GM12878 (cell line): ENCODE measurements around the gene POLD1.

Experiments used
- CEBPB ChIP-seq, 2 experiments: fragments of 150-350 bp in 1 of 2; IDR thresholded peaks; 2 replicates each; pipeline ENCODE4 v1.6.1; 2012 to 2014; ENCODE audit warnings: low read depth in 2 of 2, low read length in 2 of 2, borderline replicate concordance in 1 of 2, inconsistent platforms in 1 of 2
- CTCF ChIP-seq, 3 experiments: IDR thresholded peaks in 2 of 3; conservative IDR thresholded peaks in 1 of 3; 2 replicates each; pipeline ENCODE4 v1.5.1; 2011; ENCODE audit warnings: low read depth in 3 of 3, low read length in 3 of 3, mild to moderate bottlenecking in 3 of 3, control low read depth in 2 of 3, moderate library complexity in 2 of 3, inconsistent platforms in 1 of 3, mixed read lengths in 1 of 3; ENCODE audit not compliant: control insufficient read depth in 2 of 3, insufficient read depth in 1 of 3; ENCODE audit errors: extremely low read depth in 1 of 3
- GABPA ChIP-seq: IDR thresholded peaks from 2 replicates; pipeline ENCODE4 v1.6.1; 2014; ENCODE audit warnings: antibody characterized with exemption, low read depth, mild to moderate bottlenecking, inconsistent platforms
- TAF1 ChIP-seq: IDR thresholded peaks from 2 replicates; pipeline ENCODE4 v1.6.1; 2011; ENCODE audit warnings: mild to moderate bottlenecking, low read depth, low read length, borderline replicate concordance

- TF ChIP-seq TAF1 (no peak), CTCF (IDR thresholded peaks at IDR 0.05 in 2 of 3, conservative IDR thresholded peaks at IDR 0.05 in 1 of 3; ENCODE audit: control insufficient read depth in 2 of 3, extremely low read depth in 1 of 3, insufficient read depth in 1 of 3, low read depth in 3 of 3, low read length in 3 of 3) (no peak), CEBPB (IDR thresholded peaks at IDR 0.05; ENCODE audit: borderline replicate concordance in 1 of 2, low read depth in 2 of 2, low read length in 2 of 2) (no peak), GABPA (no peak)
Observed at GRCh38 chr19:50459638-50460037, 75.5 kb downstream of the POLD1 start.
